Stimulated activated CD4-positive, alpha-beta T cell treated with anti-CD3 and anti-CD28 coated beads, Interleukin-2, amount 100 ng/mL, for 4 hours (primary cell): Measurements from ENCODE around the gene GNAZ.

ENCODE experiments used
- DNase-seq: peaks from one replicate; pipeline ENCODE4 v3.0.0-alpha.2; 2020; ENCODE audit warnings: low read depth

The GNAZ gene

DNA sequence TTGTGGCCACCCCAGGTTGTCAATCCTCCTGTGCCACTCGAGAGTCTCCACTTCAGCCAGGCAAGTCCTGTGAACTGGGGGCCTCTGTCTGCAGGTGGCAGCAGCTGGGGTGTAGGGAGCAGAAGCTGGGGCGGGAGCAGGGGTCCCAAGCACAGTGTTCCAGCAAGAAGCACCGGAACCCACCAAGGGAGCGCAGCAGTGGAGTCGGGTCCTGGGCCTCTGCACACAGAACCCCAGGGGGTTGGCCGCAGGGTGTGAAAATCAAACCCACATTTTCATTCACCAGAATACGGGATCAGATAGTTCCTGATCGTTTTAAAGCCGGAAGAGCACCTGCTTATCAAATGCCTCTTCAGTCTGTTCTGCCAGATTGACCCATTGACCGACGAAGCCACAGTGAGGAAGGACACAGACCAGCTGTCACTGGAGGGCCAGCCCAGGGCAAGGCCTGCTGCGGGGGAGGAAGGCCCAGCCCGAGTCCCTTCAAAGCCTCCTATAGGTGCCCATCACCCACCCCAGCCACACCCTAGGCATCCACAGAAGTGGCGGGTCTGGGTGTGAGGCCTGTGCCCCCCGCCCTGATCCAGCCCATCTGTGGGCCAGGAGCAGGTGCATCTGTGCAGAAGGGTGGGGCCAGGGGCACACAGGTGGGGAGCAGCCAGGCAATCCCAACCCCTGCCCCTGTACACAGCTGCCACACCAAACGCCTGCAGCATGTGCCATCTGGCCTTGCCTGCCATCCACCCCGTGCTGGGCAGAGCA is 37.3 kb downstream of the GNAZ start:
- DNase-seq, result no peak

DNA sequence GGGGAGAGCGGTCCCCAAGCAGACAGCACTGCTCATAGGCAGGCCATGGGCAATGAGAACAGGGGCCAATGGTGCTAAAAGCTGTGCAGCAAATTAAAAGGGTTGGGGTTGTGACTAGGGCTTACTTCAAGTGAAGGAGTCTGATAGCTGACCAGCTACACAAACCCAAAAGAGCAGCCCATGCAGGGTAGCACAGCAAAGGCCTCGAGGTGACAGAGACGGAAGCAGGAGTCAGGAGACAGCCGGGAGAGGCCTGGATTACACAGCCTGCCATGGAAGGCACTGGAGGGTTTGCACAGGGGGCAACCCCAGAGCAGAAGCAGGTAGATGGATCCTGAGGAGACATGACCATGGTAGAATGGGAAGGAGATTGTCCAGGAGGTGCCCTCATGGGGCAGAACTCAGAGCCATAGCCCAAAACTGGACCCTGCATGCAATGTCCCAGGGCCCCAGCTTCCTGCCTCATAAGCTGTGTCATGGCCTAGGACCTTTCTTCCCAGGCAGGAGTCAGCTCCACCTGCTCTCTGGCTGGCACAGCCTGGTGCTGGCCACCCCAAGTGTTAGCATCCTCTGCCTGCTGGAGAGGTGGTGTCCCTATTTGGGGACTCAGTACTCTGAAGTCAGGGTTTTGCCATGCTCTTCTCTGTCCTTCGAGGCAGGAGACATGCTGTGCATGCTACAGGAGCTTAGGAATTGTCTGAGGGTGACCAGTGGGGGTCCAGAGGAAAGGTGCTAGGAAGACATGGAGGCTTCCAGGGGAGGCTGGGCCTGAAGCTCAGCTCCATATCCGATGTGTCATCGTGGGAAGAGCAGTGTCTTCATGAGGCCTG is 38.1 kb downstream of the GNAZ start:
- no peak for DNase-seq

DNA sequence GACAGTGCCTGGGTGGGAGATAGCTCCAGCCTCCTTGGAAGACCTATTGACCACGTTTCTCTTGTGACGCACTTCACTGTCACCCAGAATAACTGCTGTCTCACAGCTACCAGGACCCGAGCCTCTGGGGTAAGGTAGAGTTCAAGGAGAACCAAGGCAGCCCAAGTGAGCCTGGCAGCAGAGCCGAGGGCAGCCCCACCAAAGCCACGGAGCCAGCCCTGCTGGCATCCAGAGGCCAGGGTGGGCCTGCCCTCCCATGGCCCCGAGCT is 38.7 kb downstream of the GNAZ start:
- DNase-seq, result no peak

DNA sequence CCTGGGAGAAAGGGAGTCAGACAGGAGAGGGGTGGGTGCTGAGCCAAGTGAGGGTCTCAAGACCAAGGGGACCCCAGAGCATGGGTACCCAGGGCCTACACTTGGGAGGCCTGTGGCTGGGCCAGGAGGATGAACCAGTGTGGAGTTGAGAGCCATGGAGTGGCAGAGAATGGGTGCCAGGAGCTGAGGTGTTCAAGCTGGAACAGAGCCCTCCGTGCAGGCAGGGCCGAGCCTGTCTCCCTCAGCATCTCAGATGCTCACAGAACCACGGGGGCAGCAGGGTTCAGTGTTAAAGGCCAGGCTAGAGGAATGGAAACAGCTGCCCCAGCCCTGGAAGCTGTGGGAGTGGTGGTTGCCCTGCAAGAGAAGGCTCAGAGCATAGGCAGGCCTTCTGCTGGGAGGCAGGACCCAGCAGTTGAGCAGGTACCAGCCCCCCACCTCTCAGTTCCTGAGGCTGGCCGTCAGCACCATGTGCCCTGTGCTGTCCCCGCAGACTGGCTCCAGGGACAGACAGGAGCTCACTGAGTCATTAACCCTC is 39.2 kb downstream of the GNAZ start:
- DNase-seq, result no peak

DNA sequence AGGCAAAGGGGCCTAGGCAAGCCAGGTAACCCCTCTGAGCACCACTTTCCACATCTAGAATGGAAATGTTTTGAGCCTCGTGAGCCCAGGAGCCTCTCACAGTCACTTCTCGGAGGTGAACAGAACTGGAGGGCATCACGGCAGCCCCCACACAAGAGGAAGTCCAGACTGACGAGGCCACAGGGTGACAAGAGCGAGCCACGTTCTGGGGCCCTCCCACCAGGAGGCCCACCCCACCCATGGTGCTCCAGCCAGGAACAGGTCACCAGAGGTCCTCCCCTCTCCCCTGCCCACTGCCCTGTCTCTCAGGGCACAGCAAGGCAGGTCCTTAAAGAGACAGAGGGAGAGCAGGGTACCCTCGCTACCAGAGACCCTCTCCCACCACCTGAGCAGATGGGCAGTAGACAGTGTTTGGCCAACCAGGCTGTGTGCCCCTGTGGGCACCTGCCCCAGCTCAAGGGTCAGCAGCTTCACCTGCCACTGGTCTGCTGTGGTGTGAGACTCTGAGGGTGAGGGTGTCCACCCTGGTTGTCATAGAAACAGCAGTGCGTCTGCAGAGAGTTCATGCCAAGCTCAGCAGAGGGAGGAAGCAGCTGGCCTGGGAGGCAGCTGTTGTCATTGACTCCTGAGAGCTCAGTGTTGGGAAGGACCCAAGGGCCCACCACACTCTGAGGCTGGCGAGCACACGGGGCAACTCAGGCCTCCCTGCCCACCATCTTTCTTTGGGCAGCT is 40.0 kb downstream of the GNAZ start:
- DNase-seq, result no peak

DNA sequence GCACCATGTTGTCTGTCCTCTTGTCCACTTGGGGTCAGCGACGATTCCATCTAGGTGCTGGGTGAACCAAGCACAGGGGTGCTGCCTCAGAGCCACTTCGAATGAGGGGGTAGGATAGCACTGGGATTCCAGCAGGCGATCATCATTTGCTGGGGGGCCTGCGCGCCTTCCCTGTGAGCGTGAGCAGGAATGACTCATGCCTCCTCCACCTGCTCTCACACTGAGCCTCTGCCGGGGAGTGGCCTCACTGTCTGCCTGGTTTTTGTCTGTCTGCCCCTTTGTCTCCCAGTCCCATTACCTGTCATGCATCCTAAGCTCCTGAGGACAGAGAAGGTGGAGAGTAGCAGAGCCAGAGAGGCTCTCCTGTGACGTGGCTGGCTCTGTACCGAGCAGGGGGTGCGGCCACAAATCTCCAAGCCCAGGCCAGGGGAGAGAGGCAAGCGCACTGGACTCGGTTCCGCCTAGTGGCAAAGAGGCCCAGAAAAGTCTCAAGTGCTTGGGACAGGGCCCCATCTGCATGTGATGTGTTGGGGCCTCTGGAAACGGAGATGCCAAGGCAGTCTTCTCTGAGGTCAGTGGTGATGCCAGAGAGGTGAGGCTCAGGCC is 40.7 kb downstream of the GNAZ start:
- no peak for DNase-seq

DNA sequence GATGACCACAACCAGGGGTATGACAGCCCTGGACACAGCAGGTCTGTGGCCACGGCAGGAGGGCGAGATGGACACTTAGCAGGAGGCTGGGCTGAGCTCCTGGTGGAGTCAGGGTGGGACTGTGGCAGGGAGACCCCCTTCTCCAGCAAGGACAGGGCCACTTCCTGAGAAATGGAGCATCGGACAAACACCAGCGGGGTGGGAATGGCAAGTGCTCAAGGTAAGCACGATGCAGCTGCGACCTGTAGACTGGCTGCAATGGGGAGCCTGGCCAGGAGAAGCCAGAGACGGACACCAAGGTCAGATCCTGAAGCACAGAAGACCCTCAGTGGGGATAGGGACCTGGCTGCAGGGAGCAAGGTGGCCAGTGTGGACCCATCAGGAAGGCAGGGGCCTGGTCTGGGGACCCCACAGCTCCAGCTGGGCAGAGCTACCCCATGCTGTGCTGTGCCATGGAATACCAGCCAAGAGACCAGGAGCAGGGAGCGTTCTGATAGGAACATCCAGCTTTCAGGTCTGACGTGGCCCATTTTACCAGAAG is 42.2 kb downstream of the GNAZ start:
- no peak for DNase-seq

DNA sequence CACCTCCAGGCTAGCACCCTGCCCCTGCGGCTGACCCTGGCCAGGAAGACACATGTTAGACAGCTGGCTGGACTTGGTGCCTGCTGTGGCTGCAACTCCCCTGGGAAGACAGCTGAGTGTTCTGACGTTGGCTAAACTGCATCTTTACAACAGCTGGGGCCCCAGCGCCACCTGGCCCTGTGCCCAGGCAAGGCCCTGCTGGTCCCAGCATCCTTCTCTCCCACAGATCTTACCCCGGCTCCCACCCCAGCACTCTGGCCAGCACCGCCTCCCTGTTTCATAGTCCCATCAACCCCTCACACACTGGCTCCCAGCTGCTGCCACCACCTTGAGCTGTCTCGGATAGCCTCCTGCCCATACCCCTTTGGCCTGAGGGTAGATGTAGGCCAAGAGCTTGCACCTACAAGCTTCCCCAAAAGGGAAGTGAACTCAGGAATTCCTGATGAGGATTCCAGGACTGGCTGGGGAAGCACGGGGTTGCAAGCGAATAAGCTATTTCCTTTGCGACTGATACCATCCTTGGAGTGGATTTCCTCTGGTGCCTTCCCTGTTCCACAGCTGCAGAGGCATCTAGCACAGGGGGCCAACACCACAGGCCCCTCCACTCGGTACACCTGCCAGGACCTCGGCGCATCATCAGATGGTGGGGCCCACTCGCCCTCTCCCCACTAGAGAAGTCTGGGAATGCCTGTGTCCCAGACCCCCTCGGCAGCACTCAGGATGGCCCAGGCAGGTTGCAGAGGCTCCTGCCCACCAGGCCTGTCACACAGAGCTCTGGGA is 42.9 kb downstream of the GNAZ start:
- no peak for DNase-seq

DNA sequence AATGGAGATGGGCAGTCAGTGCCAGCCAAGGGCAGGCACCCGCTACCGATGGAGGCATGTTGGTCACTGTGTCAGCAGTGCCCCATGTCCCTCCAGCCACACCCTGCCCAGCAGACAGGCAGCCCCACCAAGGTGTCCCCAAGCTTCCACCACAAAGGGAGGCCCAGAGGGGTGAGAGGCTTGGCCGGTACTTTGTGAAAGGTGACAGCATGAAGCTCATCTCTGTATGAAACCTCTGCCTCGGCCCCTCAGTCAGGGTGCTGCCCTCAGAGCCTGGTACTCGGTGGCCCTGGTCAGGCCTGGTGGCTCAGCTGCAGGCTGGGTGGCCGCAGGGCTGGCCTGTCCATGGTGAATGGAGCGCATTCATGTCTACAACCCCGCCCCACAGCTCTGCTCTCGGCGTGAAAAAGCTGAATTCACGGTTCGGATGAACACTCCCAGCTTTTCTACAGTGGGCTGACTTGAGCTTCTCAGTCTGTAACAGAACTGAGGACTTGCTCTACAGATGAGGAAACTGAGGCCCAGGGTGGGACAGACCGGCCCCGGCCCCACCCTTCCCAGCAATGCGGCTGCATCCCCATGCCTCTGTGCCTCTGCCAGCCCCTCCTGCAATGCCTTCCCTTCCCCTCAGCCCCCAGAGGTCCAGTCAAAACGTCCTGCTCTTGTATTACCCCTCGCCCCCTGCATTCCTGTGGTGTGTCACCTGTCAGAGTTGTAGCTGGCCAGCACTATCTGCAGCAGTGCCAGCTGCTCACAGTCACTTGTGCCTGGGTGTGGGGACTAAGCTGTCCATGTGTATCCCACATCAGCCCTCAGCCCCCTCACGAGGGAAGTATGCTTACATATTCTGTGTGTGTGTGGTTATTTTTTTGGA is 43.8 kb downstream of the GNAZ start:
- DNase-seq, result no peak

DNA sequence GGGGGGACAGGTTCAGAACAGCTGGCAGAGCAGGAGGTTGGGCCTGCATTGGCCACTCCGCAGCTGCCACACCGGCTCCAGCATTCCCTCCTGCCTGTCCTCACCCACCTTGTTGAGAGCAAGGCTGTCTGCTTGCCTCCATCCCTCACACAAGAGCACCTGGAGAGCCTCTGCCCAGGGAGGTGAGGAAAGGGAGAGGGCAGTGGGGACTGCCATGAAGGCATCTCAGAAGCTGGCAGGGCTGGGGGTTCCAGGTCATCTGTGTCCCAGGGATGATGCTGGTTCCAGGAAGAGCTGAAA is 44.4 kb downstream of the GNAZ start:
- DNase-seq, result no peak

DNA sequence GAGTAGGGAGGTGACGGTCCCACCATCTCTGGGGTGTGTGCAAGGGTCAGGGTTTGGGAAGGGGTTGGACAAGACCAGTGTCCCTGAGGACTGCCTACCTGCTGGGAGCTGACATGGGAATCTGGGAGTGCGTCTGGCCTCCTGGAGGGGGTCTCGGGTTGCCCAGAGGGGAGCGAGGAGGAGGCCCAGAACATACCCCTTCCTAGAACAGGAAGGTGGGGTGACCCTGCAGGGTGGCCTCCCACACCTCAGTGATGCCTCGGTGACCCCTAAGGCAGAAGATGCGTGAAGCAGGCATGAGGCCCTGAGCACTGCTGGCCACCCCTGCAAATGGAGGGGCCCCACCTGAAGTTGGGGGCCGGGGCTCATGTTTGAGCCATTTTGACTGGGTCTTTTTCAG is 45.0 kb downstream of the GNAZ start:
- DNase-seq, result no peak

DNA sequence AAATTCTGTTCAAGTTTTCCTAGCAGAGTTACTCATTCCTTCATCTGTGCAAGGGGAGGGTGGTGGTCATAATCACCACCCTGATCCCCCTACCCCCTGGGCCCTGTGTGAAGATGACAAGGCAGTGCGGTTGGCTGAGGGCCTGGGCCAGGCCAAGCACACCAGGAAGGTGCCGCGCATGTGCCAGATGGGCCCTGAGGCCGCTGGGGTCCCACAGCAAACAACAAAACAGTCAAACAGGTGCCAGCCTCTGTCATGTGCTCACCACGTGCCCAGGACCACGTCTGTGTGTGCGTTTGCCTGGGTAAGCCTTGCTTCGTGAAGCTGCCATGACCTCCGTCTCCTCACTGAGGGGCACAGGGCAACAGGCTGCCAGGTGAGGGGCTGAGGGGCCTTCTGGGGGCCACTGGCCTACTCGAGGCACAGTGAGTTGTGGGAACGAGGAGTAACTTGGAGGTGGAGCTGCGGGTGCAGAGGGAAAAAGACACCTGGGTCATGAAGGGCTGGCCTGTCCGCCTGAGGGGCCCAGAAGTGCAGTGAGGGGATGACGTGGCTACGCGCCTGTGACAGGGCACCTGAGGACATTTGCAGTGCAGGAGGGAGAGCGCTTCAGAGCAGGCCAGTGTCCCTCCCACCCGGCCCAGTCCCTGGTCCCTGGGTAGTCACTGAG is 45.6 kb downstream of the GNAZ start:
- no peak for DNase-seq

DNA sequence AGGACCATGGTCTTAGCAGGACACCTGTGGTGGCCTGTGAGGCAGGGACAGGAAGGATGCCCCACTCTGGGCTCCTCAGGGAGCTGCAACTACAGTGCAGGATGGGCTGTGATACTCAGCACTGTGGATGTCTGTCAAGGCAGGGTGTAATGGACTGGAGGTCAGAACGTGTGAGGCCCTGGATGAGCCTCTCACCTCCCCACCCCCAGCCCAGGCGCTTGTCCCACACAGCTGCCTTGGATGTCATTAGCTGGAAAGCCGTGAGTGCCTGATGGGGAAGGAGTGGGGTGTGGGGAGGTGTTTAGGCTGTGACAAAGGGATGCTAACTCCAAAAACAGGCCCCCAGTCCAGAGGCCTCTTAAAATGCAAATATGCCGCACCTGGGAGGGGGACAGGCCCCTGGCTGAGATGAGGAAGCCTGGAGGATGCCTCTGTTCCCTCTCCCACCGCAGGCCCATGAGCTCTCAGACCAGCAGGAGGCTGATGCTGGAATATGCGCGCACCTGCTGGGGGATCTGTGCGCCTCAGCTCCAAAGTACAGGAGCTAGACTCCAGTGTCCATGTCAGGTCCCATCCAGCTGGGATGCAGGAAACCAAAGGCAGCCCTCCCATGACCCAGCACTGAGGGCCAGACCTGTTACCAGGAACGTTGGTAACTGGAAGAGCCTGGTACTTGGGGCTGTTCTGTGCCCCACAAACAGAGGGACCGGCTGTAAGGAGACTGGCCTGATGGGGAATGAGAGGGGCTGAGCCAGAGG is 46.4 kb downstream of the GNAZ start:
- DNase-seq, result no peak

DNA sequence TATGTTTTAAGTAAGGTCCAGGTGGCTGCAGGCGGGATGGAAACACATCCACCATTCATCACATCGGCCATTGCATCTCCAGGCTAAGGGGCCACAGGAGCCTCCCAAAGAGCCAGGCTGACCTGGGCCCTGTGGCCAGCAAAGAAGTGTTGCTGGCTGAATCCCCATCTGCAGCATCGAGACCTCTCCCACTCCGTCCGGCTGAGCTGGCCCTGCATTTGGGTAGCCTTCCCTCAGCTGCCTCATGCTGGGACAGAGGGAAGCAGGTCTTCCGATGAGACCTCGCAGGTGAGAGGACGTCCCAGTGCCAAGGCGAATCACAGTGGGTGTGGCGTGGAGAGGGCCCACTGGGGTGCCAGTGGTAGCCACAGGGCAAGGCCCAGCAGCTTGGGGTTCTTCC is 47.0 kb downstream of the GNAZ start:
- no peak for DNase-seq

DNA sequence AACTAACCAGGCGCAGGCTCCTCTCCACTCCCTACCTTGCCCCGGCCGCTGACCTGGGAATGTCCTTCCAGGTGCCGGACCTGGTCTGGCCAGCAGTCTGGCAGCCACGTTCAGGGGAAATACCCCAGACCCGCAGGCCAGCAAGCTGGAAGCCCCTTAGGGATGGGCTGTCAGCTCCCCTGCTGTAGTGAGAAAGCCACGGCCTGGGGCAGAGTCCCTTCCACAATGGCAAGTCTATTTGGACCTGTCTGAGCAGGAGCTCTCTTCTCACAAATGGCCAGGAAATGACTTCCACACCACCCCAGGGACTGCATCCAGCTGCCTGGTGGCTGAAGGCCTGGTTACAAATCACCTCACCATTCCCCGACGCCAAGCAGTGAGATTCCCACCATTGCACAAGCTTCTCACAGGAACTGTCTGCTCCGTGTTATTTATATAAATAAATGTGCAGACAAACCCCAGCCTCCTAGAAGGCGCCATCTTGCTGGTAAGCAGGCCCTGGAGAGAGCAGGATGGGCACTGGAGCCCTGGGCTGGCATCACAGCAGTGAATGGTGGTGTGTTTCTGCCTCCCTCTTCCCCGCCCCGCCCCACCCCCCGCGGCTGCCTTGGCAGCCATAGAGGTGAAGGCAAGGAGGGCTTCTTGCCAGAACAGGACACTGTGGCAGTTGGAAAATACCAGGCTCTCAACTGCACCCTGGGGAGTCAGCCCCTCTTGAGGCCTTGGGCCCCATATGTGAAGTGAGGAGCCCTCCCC is 47.8 kb downstream of the GNAZ start:
- DNase-seq, result no peak

DNA sequence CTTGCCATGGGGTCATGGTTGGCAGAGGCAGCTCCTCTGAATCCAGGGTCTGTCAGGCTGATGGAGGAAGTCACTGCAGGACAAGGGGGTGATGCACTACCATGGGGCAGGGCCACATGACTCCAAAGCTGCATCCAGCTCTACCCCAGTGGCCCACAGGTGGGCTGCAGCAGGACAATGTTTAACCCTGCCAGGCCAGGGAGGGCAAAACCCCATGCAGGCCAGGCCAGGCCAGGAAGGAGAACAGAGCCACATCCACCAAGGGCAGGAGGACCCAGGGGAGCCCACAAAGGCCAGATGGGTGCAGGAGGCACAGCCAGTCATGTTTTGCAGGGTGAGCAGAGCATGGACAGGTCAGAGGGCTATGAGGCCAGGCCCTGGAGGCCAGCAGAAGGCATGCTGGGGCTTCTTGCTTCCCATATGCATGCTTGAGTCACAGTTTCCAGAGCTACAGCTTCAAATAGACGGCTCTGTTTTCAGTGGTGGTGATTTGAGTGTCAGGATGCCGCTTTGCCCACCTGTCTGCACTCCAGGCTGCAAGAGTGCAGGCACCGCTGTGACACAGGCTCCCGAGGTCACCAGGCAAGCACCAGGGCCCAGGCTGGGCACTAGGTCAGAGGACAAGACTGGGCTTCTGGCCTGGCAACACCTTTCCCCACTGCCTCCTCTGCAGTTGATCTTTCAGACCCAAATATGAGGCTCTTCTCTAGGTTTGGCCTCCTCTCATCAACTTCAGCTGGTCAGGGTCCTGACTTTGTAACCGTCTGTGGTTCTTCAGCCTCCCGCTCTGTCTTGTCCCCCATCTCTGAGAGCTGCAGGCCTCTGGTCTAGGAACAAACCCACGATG is 48.6 kb downstream of the GNAZ start:
- no peak for DNase-seq
